Mesothelial cell of epicardium (in vitro differentiated cells): ENCODE results near the gene ARHGEF17. TPM values are rescaled to one million over a fixed set of nuclear protein-coding genes. Genes with fewer than 3 reads are reported as not detected.

Experiments
- DNase-seq, 2 experiments: peaks; one replicate each; pipeline ENCODE4 v3.0.0; 2021; ENCODE audit warnings: low spot score in 2 of 2; ENCODE audit not compliant: unreplicated experiment in 2 of 2
- H3K27ac Mint-ChIP-seq: 2 replicates; pipeline ENCODE4 v1.8.0; 2021; ENCODE audit warnings: mixed read lengths
- H3K27me3 Mint-ChIP-seq: 2 replicates; pipeline ENCODE4 v1.8.0; 2021; ENCODE audit warnings: low read depth, mixed read lengths
- H3K36me3 Mint-ChIP-seq: 2 replicates; pipeline ENCODE4 v1.8.0; 2021; ENCODE audit warnings: mixed read lengths
- H3K4me1 Mint-ChIP-seq: 2 replicates; pipeline ENCODE4 v1.8.0; 2021; ENCODE audit warnings: mixed read lengths
- H3K4me3 Mint-ChIP-seq: 2 replicates; pipeline ENCODE4 v1.8.0; 2021; ENCODE audit warnings: mild to moderate bottlenecking, moderate library complexity, mixed read lengths
- H3K9me3 Mint-ChIP-seq: 2 replicates; pipeline ENCODE4 v1.8.0; 2021; ENCODE audit warnings: mixed read lengths
- total RNA-seq: library from RNA; stranded (reverse); gene quantifications from 3 replicates; pipeline ENCODE4 v1.2.1, GENCODE V29; 2021
- TF ChIP-seq, protein P1 (sequence below): fragments of 200-600 bp; sonication (generic); IDR thresholded peaks from one replicate; pipeline ENCODE4 v1.5.0; 2021; ENCODE audit warnings: antibody characterized with exemption; ENCODE audit not compliant: unreplicated experiment

Gene ARHGEF17
- total RNA-seq, 1 donor from 2014 or later = 150 TPM

DNA sequence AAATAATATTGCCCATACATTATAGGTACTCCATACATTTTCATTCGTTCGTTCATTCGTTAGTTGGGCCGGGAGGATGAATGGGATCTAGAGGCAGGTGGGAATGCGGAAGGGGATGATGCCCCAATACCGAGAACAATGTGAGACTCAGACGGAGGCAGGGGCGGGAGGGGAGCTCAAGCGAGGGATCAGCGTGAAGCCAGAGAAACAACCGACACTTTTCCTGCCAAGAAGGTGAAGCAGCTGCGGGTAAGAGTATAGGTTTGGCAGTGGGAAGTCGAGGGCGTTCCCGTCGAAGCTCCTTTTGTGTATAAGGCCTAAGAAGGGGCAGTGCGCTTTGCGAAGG lies 1.1 kb upstream of the ARHGEF17 start:
- DNase-seq = no peak
- Mint-ChIP-seq H3K4me3 (peak overlapping the region; percentile 68), H3K4me1 (peaks cover 37% of the 10 kb centered on the region), H3K36me3 (no peaks in the 10 kb centered on the region), H3K27me3 (no peaks in the 10 kb centered on the region), H3K27ac (peak overlapping the region; percentile 94), H3K9me3 (no peaks in the 10 kb centered on the region)
- TF ChIP-seq, protein P1, sequence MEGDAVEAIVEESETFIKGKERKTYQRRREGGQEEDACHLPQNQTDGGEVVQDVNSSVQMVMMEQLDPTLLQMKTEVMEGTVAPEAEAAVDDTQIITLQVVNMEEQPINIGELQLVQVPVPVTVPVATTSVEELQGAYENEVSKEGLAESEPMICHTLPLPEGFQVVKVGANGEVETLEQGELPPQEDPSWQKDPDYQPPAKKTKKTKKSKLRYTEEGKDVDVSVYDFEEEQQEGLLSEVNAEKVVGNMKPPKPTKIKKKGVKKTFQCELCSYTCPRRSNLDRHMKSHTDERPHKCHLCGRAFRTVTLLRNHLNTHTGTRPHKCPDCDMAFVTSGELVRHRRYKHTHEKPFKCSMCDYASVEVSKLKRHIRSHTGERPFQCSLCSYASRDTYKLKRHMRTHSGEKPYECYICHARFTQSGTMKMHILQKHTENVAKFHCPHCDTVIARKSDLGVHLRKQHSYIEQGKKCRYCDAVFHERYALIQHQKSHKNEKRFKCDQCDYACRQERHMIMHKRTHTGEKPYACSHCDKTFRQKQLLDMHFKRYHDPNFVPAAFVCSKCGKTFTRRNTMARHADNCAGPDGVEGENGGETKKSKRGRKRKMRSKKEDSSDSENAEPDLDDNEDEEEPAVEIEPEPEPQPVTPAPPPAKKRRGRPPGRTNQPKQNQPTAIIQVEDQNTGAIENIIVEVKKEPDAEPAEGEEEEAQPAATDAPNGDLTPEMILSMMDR = no peak

DNA sequence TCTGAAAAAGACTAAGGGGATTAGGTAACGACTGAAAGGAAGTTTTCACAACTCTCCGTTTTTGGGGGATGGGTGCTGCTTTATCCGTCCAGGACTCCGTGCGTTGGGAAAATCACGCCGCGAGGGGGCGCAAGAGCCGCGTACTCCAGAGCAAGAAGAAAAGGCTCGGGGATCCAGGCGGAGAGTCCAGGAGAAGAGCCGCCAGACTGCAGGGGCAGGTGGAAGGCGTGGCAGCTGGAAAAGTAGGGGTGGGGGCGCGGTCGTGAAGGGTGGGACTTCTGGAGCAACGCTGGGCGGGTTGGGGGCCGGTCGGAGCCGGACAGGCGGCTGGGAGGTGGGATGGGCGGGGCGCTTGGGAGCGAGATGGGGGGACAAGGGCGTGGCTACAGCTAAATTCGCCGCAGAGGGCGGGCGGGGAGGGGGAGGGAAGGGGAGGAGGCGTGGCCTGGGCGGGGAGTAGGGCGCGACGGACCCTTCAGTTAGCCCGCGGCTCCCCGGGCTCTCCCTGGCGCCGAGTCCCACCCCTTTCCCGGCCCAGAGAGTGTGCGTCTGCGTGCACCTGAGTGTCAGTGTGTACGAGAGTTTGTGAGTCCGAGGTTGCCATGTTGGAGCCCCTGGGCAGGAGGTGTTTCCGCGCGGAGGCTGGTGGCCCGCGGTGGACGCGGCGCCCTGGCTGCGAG lies 613 bp upstream of the ARHGEF17 start:
- Mint-ChIP-seq H3K4me1 (peaks cover 42% of the 10 kb centered on the region), H3K27ac (peak overlapping the region; percentile 94), H3K9me3 (no peaks in the 10 kb centered on the region), H3K4me3 (peak overlapping the region; percentile 68), H3K36me3 (no peaks in the 10 kb centered on the region), H3K27me3 (no peaks in the 10 kb centered on the region)
- TF ChIP-seq, protein P1 = peak; percentile 81
- DNase-seq = peak; percentile 99 to 100

DNA sequence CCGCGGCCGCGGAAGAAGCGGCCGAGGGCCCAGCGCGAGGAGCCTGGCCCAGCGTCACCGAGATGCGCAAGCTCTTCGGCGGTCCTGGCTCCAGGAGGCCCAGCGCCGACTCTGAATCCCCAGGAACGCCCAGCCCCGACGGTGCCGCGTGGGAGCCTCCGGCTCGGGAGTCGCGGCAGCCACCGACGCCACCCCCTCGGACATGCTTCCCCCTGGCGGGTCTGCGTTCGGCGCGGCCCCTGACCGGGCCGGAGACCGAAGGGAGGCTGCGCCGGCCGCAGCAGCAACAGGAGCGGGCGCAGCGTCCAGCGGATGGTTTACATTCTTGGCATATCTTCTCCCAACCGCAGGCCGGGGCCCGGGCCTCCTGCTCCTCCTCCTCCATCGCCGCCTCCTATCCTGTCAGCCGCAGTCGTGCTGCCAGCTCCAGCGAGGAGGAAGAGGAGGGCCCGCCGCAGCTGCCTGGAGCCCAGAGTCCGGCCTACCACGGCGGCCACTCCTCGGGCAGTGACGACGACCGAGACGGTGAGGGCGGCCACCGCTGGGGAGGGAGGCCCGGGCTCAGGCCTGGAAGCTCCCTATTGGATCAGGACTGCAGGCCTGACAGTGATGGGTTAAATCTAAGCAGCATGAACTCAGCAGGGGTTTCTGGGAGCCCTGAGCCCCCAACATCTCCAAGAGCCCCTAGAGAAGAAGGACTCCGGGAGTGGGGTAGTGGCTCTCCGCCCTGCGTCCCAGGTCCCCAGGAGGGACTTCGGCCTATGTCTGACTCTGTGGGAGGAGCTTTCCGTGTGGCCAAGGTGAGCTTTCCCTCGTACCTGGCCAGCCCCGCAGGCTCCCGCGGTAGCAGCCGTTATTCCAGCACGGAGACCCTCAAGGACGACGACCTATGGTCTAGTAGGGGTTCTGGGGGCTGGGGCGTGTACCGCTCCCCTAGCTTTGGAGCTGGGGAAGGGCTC lies 1.2 kb downstream of the ARHGEF17 start:
- peak; percentile 75 to 85 for DNase-seq
- H3K36me3 Mint-ChIP-seq = no peaks in the 10 kb centered on the region
- peaks cover 60% of the 10 kb centered on the region for H3K4me1 Mint-ChIP-seq
- no peaks in the 10 kb centered on the region for H3K9me3 Mint-ChIP-seq
- peak overlapping the region; percentile 93 for H3K27ac Mint-ChIP-seq
- H3K27me3 Mint-ChIP-seq = no peaks in the 10 kb centered on the region
- H3K4me3 Mint-ChIP-seq = peak overlapping the region; percentile 77
- TF ChIP-seq, protein P1 = no peak

DNA sequence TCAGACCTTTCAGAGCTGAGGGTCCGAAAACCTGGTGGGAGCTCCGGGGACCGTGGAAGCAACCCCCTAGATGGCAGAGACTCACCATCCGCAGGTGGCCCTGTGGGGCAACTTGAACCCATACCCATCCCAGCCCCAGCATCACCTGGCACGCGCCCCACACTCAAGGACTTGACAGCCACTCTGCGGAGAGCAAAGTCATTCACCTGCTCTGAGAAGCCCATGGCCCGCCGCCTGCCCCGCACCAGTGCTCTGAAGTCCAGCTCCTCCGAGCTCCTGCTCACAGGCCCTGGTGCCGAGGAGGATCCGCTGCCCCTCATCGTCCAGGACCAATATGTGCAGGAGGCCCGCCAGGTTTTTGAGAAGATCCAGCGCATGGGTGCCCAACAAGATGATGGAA lies 2.0 kb downstream of the ARHGEF17 start:
- Mint-ChIP-seq H3K36me3 (no peaks in the 10 kb centered on the region), H3K4me3 (peak overlapping the region; percentile 77), H3K4me1 (peaks cover 69% of the 10 kb centered on the region), H3K27ac (peak overlapping the region; percentile 93), H3K9me3 (no peaks in the 10 kb centered on the region), H3K27me3 (no peaks in the 10 kb centered on the region)
- TF ChIP-seq, protein P1 = no peak
- no peak for DNase-seq

DNA sequence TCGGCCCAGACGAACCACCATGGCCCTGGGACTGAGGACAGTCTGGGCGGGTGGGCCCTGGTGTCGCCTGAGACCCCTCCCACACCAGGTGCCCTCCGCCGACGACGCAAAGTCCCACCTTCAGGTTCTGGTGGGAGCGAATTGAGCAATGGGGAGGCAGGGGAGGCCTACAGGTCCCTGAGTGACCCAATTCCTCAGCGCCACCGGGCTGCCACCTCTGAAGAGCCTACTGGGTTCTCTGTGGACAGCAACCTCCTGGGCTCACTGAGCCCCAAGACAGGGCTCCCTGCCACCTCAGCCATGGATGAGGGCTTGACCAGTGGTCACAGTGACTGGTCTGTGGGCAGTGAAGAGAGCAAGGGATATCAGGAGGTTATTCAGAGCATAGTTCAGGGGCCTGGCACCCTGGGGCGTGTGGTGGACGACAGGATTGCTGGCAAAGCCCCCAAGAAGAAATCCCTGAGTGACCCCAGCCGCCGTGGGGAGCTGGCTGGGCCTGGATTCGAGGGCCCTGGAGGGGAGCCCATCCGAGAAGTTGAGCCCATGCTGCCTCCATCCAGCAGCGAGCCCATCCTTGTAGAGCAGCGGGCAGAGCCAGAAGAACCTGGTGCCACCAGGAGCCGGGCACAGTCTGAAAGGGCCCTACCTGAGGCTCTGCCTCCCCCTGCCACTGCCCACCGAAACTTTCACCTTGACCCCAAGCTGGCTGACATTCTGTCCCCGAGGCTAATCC lies 2.8 kb downstream of the ARHGEF17 start:
- Mint-ChIP-seq H3K4me3 (peak overlapping the region; percentile 77), H3K9me3 (no peaks in the 10 kb centered on the region), H3K27me3 (no peaks in the 10 kb centered on the region), H3K4me1 (peaks cover 73% of the 10 kb centered on the region), H3K36me3 (no peaks in the 10 kb centered on the region), H3K27ac (no peak overlapping the region)
- no peak for DNase-seq
- TF ChIP-seq, protein P1 = no peak
